Psoas muscle (tissue), 8 donors: ENCODE results near the gene ZNF566. TPM values are rescaled to one million over a fixed set of nuclear protein-coding genes. Genes with fewer than 3 reads are reported as not detected.

ENCODE experiments used
- ATAC-seq, 4 donors: fragments of 200-7000 bp; cut with Tn5 transposase; one replicate each; pipeline ENCODE4 v1.9.1; 2020; ENCODE audit warnings: moderate library complexity in 3 of 4, mild to moderate bottlenecking in 2 of 4
- DNase-seq, 2 donors: peaks; one replicate each; pipeline ENCODE4 v3.0.0-alpha.2; 2020
- H3K27ac ChIP-seq: fragments of 200-600 bp; one replicate; pipeline ENCODE4 v1.8.0; 2022
- H3K27me3 ChIP-seq, 3 donors: fragments of 200-600 bp in 1 of 3; one replicate each; pipeline versions ENCODE4 v1.6.1 to v1.8.0; 2013 to 2022; ENCODE audit warnings: low read length in 2 of 3, mild to moderate bottlenecking in 2 of 3, moderate library complexity in 1 of 3; ENCODE audit not compliant: insufficient read depth in 3 of 3
- H3K36me3 ChIP-seq, 2 donors: fragments of 200-600 bp in 1 of 2; one replicate each; pipeline versions ENCODE4 v1.6.1 to v1.8.0; 2013 to 2022; ENCODE audit warnings: low read depth in 1 of 2, mild to moderate bottlenecking in 1 of 2, moderate library complexity in 1 of 2; ENCODE audit not compliant: insufficient read depth in 1 of 2
- H3K4me1 ChIP-seq: fragments of 200-600 bp; one replicate; pipeline ENCODE4 v1.8.0; 2022
- H3K4me3 ChIP-seq: fragments of 200-600 bp; one replicate; pipeline ENCODE4 v1.8.0; 2022; ENCODE audit warnings: mild to moderate bottlenecking
- H3K9me3 ChIP-seq: fragments of 200-600 bp; one replicate; pipeline ENCODE4 v1.8.0; 2022
- WGBS, 3 donors: extraction: QIAGEN DNeasy Blood & Tissue Kit; methylation state at CpG; one replicate each; pipeline versions ENCODE4 v1.1.6 to v1.1.7; 2013; 5-methylcytosine and 5-hydroxymethylcytosine counted together
- intact Hi-C, 2 donors: fragments of 100-400 bp; cut with DNase I; formaldehyde crosslinking; loops; one replicate each; pipeline versions ENCODE4 v1.11.0 to v1.14.2; 2022
- long read RNA-seq, 2 donors: library from polyadenylated mRNA; unstranded; transcript quantifications; one replicate each; pipeline ENCODE4 v2.0.0, GENCODE V29; 2021
- polyA plus RNA-seq, 3 donors: library from polyadenylated mRNA; stranded (reverse); fragments of 200-250 nt; gene quantifications; one replicate each; pipeline ENCODE4 v1.2.3, GENCODE V29; 2013
- total RNA-seq, 4 donors: library from RNA; stranded (reverse); fragmentation: NEBNext Ultra II Directional in 2 of 4; extraction: Animal tissue kit (Norgen Biotek cat#: 25700) in 2 of 4; gene quantifications; one replicate each; pipeline versions ENCODE4 v1.2.1 to v1.2.4, GENCODE V29; 2021 to 2023
- TF ChIP-seq, protein P1 (sequence below): fragments of 200-600 bp; IDR thresholded peaks from one replicate; pipeline ENCODE4 v1.8.0; 2022; ENCODE audit warnings: antibody characterized with exemption
- donor health status: healthy with polysubstance abuse.
- donor health status: DM: no; HTN: no; CAD: no; lungs with moderate emphysema.
- donor health status: Bipolar disorder and iron deficiency.
- donor health status: healthy.
- donor health status: DM: yes; HTN: yes; CAD: no.
- donor health status: DM: no; HTN: no; CAD: no.
- donor health status: DM: no; HTN: no; CAD: no.
- donor health status: DM: yes; HTN: yes; CAD: no.

The ZNF566 gene
- 1 to 10 TPM; 5.2 to 8.0 (median 6.1) TPM for total RNA-seq
- 1 to 10 TPM; 2.4 to 9.0 (median 2.9) TPM for polyA plus RNA-seq
- long read RNA-seq, donor 1, partial matches to known transcripts = 0 of 2 reads
- long read RNA-seq, donor 1, other reads (novel, unspliced or antisense) = 1 of 2 reads
- long read RNA-seq, donor 2, partial matches to known transcripts = 0 of 8 reads
- long read RNA-seq, donor 2, other reads (novel, unspliced or antisense) = 4 of 8 reads

DNA sequence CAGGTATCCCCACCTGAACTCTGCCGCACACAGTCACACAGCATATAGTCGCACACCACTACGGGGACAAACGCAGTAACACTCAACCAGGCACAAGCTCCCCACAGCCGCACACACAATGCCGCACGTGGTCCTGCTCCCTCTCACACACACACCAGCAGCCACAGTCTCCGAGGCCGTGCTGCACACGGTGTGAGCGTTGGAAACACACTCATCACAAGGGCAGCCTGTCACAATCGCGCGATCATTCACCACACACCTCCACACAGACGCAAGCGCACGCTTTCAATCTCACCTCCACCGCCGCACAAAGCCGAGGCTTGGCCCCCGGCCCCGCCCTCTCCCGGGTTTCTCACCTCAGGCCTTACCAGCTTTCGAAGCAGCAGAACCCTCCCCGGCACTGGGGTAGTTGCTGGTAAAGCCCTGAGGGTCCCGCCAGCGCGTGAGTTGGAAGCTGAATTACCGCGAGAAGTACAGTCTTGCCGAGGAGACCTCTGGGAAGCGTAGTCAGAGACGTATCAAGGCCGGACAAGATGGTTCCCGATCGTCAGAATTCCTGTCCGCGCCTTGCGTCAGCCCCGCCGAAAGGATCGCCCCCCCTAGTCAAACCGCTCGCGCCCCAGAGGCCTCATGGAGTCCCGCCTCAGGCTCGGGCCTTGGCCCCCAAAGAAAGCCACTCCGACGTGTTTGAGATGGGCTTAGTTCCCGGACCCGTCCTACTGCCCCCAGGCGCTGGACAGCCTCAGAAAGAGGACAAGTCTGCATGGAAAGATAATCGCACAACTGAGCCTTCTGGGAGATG lies at the start of gene ZNF566:
ZNF566 (minus strand) TSS at position 444 of the 802 bp plus-strand sequence. CDS start 13,004 bp downstream, outside the sequence.
- H3K4me1 ChIP-seq = peaks cover 9% of the 10 kb centered on the region
- ATAC-seq (peak; percentile 99 to 100 (median 99)), DNase-seq (peak; percentile 89 to 93)
- peak within 1 kb of the TSS; percentile 97 for H3K4me3 ChIP-seq
- 0% methylated on average over 53 of the region's 53 CpGs for WGBS, 3 donors
- intact Hi-C loops = loop anchor here in 1 of 2 donors (2.0 kb wide), 1 partner anchor 39 kb away; the partner anchor contains the start of gene ZNF260
- peaks cover 0 to 5% of the 10 kb centered on the region in 2 donors for H3K36me3 ChIP-seq
- H3K9me3 ChIP-seq = peaks cover 20% of the 10 kb centered on the region
- H3K27me3 ChIP-seq = no peaks in the 10 kb centered on the region
- TF ChIP-seq, protein P1, sequence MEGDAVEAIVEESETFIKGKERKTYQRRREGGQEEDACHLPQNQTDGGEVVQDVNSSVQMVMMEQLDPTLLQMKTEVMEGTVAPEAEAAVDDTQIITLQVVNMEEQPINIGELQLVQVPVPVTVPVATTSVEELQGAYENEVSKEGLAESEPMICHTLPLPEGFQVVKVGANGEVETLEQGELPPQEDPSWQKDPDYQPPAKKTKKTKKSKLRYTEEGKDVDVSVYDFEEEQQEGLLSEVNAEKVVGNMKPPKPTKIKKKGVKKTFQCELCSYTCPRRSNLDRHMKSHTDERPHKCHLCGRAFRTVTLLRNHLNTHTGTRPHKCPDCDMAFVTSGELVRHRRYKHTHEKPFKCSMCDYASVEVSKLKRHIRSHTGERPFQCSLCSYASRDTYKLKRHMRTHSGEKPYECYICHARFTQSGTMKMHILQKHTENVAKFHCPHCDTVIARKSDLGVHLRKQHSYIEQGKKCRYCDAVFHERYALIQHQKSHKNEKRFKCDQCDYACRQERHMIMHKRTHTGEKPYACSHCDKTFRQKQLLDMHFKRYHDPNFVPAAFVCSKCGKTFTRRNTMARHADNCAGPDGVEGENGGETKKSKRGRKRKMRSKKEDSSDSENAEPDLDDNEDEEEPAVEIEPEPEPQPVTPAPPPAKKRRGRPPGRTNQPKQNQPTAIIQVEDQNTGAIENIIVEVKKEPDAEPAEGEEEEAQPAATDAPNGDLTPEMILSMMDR = no peak
- H3K27ac ChIP-seq = peak within 1 kb of the TSS; percentile 96

DNA sequence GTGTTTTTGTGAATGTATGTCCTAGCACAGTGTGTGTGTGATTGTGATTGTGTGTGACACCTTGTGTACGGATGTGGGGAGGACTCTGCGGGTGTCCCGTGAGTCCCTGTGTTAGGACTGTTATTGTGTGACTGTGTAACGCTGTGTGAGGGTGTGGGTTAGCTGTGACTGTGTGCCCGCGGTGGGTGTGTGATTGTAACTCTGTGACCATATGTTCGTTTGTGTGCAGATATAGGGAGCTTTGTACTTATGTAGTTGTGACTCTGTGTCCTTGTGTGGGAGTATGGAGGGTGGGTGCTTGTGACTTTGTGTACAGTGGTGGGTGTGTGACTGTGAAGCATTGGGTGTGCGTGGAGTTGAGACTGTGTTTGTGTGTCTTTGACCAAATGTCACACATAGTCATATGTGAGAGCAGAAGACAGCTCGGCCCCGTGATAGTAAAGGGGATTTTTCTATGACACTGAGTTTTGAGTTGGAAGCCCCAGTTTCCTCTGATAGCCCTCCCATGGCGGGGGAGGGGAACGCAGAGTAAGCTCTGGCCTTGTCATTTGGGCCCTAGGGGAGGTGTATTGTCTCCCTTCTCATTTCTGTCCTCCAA lies 39.7 kb upstream of the ZNF566 start:
- peaks cover 6 to 11% of the 10 kb centered on the region in 2 donors for H3K36me3 ChIP-seq
- H3K4me3 ChIP-seq = peak overlapping the region; percentile 79
- ATAC-seq (peak in 1 of 4 donors; percentile 9), DNase-seq (no peak)
- H3K27ac ChIP-seq = peak overlapping the region; percentile 90
- intact Hi-C loops = loop anchor here (2.0 to 5.0 kb wide), 4 partner anchors 40 to 312 kb away; partner anchors contain the start of genes ZNF529 (in 2 of the 2), ZNF146 (in 1 of the 2) and ZNF566 (in 1 of the 2)
- TF ChIP-seq, protein P1 = no peak
- H3K9me3 ChIP-seq = peaks cover 70% of the 10 kb centered on the region
- no peaks in the 10 kb centered on the region for H3K27me3 ChIP-seq
- H3K4me1 ChIP-seq = peaks cover 4% of the 10 kb centered on the region
- WGBS, 3 donors = 10 to 16% (median 14%) methylated on average over 12 of the region's 12 CpGs

DNA sequence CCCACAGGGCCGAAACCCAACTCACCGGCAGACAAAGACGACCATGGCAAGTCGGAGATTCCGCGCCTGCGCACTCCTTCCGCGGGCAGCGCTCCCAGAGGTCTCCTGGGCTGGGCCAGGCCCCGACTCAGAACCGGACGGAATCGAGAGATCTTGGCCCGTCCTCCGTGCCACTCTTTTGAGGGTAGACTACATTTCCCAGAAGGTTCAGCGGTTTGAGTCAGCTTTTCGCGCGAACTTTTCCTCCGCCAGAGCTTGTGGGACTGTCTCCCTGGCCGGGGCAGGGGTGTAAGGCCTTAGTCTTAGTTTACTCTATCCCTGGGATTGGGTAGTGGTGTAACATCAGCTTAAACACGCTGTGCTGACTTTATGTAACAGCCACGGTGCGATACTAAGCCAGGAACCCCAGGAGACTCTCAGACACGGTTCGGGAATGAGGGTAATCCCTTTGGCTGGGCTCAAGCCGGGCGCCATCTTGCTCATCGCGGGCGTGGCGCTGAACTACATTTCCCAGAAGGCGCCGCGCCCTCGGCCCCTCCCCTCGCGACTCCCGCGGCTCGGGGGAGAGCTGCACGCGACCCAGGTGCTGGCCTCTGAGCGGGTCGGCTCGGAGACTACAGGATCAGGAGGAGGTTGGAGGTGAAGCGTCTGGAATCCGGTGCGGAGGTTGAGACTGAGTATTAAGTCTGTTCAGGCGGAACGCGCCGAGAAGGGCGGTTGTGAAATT lies 39.0 kb upstream of the ZNF566 start, which contains the start of gene ZNF260:
ZNF260 (minus strand) TSS at position 78 of the 727 bp plus-strand sequence. CDS start 13,033 bp downstream, outside the sequence.
- intact Hi-C loops = loop anchor here (2.0 to 5.0 kb wide), 4 partner anchors 40 to 311 kb away; partner anchors contain the start of genes ZNF529 (in 2 of the 2), ZNF146 (in 1 of the 2) and ZNF566 (in 1 of the 2)
- Histone ChIP-seq H3K4me1 (peaks cover 4% of the 10 kb centered on the region), H3K27me3 (no peaks in the 10 kb centered on the region), H3K4me3 (peak within 1 kb of the TSS; percentile 79), H3K36me3 (peaks cover 6 to 17% of the 10 kb centered on the region in 2 donors), H3K9me3 (peaks cover 70% of the 10 kb centered on the region), H3K27ac (peak within 1 kb of the TSS; percentile 90)
- peak; percentile 97 to 98 for DNase-seq
- WGBS, 3 donors = 0 to 1% (median 0%) methylated on average over 54 to 55 of the region's 55 CpGs
- peak; percentile 97 to 98 (median 98) for ATAC-seq
- TF ChIP-seq, protein P1 = no peak

DNA sequence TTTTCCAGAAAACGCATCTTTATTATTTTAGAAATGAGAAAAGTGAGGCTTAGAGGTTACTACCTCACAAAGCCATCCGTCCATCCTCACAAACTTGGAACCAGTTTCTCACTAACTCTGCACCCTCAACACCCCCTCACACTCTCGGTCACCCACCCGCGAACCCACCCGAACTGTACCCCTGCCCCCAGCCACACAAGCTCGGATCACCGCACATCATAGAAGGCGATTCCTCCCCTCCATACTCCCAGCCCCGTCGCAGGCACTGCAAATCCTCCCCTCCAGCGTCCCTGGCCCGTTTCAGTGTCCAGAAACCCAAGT lies 38.5 kb upstream of the ZNF566 start:
- TF ChIP-seq, protein P1 = no peak
- H3K27me3 ChIP-seq = no peaks in the 10 kb centered on the region
- DNase-seq (no peak), ATAC-seq (no peak)
- H3K4me1 ChIP-seq = peaks cover 4% of the 10 kb centered on the region
- H3K4me3 ChIP-seq = peak overlapping the region; percentile 79
- intact Hi-C loops = loop anchor here (2.0 to 5.0 kb wide), 4 partner anchors 39 to 311 kb away; partner anchors contain the start of genes ZNF529 (in 2 of the 2), ZNF146 (in 1 of the 2) and ZNF566 (in 1 of the 2)
- 0 to 1% (median 0%) methylated on average over 13 of the region's 13 CpGs for WGBS, 3 donors
- H3K27ac ChIP-seq = peak overlapping the region; percentile 90
- peaks cover 10 to 22% of the 10 kb centered on the region in 2 donors for H3K36me3 ChIP-seq
- H3K9me3 ChIP-seq = peaks cover 70% of the 10 kb centered on the region
